ENCODE data around the gene CTSW. TPM values are rescaled to one million over a fixed set of nuclear protein-coding genes. Genes with fewer than 3 reads are reported as not detected.

Gene CTSW
- total RNA-seq, 1 donor from 2014 or later, result not detected

DNA sequence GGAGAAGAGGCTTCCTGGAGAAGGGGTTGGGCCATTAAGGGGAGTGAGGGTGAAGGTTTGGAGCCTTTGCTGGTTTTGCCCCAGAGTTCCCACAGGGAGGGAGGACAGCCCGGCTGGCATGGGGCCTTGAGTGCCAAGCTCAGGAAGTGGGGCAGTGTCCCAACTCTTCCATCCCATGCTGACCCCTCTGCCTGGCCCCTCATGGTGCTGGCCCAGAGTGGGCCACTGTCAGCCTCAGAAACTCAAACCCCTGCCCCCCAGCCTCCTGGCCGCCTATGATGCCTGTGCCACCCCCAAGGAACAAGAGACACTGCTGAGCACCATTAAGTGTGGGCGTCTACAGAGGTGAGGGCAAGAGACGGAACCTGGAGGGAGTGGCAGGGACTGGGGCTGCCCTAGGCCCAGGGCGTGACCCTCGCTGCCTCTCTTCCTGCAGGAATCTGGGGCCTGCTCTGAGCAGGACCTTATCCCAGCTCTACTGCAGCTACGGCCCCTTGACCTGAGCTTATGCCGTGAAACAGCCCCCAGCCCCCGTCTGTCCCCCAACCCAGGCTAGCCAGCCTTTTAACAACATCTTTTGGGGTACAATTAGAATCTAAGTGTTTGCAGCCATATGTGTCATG lies 14.0 kb upstream of the CTSW start:
- TF ChIP-seq, protein P1, sequence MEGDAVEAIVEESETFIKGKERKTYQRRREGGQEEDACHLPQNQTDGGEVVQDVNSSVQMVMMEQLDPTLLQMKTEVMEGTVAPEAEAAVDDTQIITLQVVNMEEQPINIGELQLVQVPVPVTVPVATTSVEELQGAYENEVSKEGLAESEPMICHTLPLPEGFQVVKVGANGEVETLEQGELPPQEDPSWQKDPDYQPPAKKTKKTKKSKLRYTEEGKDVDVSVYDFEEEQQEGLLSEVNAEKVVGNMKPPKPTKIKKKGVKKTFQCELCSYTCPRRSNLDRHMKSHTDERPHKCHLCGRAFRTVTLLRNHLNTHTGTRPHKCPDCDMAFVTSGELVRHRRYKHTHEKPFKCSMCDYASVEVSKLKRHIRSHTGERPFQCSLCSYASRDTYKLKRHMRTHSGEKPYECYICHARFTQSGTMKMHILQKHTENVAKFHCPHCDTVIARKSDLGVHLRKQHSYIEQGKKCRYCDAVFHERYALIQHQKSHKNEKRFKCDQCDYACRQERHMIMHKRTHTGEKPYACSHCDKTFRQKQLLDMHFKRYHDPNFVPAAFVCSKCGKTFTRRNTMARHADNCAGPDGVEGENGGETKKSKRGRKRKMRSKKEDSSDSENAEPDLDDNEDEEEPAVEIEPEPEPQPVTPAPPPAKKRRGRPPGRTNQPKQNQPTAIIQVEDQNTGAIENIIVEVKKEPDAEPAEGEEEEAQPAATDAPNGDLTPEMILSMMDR (IDR thresholded peaks at IDR 0.05; ENCODE audit: insufficient read depth, low read length, severe bottlenecking), result no peak
- peaks cover 40% of the 10 kb centered on the region for H3K36me3 ChIP-seq (ENCODE audit: control insufficient read depth, insufficient read depth, low read length)

DNA sequence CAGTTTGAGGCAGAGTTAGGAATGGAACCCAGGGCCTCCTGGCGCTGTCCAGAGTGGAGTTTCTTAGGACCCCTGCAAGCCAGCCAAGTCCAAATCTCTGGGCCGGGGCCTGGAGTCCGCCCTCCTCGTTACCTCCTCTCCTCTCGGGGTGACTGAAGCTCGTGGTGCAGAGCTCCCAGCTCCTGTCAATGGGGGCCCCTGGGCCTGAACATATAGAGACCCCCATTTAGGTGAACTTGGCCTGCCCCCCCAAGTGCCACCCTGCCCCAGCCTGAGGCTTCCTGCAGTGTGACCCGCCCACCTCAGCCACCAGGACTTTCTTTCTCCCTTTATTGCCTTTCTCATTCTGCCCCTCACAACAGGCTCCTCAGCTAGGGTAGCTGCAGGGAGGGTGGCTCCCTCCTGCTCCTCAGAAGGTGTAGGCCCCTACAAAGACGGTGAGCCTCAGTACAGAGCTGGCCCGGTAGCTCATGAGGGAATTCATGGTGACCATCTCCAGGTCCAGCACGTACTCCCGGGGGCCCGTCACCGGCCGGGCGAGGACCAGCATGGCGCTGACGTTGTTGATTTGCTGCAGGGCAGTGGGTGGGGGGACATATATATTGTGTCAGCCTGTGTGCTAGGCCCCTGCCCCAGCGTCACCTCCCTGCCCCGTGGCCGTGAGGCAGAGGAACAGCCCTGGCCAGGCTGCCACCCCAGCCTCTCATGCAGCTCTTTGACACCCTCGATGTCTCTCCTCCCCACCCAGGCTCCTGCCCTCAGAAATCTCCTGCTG lies 12.9 kb upstream of the CTSW start:
- TF ChIP-seq, protein P1 (IDR thresholded peaks at IDR 0.05; ENCODE audit: insufficient read depth, low read length, severe bottlenecking), result no peak
- FAIRE-seq (no peak), DNase-seq (ENCODE audit: low read depth) (no peak)
- H3K36me3 ChIP-seq (ENCODE audit: control insufficient read depth, insufficient read depth, low read length), result peaks cover 38% of the 10 kb centered on the region
- H3K27me3 ChIP-seq (ENCODE audit: control insufficient read depth, insufficient read depth, low read length), result no peaks in the 10 kb centered on the region
- H3K4me3 ChIP-seq (ENCODE audit: low read depth, low read length), result no peak overlapping the region

More for the DNA sequence above, 14.0 kb upstream of the CTSW start:
- Histone ChIP-seq H3K4me3 (ENCODE audit: low read depth, low read length) (no peak overlapping the region), H3K27me3 (ENCODE audit: control insufficient read depth, insufficient read depth, low read length) (no peaks in the 10 kb centered on the region)
- FAIRE-seq (no peak), DNase-seq (ENCODE audit: low read depth) (no peak)

DNA sequence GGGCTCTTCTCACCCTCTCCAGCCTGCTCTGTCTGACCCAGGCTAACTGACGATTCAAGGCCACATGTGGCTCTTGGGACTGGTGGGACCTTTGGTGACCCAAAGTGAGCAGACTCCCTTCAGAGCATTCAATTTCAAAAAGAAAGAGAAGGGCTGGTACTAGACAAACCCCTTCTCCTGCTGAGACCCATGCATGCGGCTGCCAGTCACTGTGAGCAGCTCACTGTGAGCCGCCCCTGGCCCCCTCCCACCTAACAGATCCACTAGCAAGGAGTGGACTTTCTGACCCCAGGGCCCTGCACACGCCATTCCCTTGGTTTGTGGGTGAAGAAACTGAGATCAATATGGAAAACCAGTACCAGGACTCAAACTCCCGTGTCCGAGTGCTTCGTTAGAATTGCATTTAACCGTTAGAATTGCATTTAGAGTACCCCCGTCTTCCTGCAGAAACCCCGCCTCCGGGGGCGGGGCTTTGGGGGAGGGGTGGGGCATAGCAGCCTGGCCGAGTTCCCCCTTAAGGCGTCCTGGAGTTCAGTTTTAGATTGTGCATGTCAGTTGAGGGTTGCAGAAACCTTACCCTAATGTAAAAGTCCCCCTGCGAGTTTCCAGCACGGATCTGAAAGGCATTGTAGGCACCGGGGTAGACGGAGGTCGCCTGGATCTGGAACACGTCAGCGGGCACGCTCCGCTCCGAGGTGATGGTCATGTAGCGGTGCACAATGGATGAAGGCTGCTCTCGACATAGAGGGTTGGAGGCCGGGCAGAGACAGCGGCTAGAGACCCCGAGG lies 12.2 kb upstream of the CTSW start:
- peaks cover 32% of the 10 kb centered on the region for H3K36me3 ChIP-seq (ENCODE audit: control insufficient read depth, insufficient read depth, low read length)
- DNase-seq (ENCODE audit: low read depth), result no peak
- H3K4me3 ChIP-seq (ENCODE audit: low read depth, low read length), result no peak overlapping the region
- H3K27me3 ChIP-seq (ENCODE audit: control insufficient read depth, insufficient read depth, low read length), result no peaks in the 10 kb centered on the region
- TF ChIP-seq, protein P1 (IDR thresholded peaks at IDR 0.05; ENCODE audit: insufficient read depth, low read length, severe bottlenecking), result no peak
- FAIRE-seq, result no peak

DNA sequence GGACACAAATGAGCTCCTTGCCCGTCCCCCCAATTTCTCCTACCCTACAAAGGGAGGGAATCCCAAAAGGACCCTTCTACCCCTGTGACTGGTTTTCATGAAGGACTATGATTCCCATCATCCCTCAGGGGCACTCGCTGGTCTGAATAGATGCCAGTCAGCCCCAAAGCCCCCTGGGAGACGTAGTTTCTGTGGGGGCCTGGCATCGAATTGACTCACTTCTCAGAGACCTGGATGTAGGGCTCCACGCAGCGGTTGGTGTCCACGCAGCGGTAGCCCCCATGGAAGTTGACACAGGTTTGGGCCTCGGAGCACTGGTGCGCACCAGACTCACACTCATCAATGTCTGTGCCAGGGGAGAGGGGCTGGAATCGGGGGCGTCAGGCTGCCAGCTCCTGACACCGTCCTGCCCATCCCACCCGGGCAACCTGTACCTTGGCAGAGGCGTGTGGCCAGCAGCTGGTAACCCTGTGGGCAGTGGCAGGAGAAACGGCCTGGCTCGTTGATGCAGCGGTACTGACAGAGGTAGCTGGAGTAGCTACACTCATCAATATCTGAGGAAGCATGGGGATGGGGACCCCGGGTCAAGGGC lies 11.5 kb upstream of the CTSW start:
- DNase-seq (ENCODE audit: low read depth), result no peak
- TF ChIP-seq, protein P1 (IDR thresholded peaks at IDR 0.05; ENCODE audit: insufficient read depth, low read length, severe bottlenecking), result no peak
- FAIRE-seq, result no peak
- Histone ChIP-seq H3K27me3 (ENCODE audit: control insufficient read depth, insufficient read depth, low read length) (no peaks in the 10 kb centered on the region), H3K4me3 (ENCODE audit: low read depth, low read length) (no peak overlapping the region), H3K36me3 (ENCODE audit: control insufficient read depth, insufficient read depth, low read length) (peaks cover 26% of the 10 kb centered on the region)

DNA sequence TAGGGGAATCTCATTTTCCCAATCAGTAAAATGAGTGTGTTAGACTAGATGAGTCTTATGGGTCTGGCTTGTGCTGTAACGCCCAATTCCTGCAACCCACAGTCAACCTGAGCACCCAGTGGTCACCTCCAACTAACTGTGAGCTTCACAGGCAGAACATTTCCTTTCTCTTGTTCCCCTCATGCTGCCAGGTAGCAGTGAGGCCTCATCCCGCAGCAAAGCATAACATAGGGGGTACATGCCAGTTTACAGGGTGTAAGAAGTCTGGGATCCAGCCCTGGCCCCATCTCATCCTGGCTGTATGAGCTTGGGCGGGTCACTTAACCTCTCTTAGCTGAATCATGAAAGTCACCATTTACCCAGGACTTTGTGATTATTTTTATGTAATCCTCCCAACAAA lies 10.7 kb upstream of the CTSW start:
- TF ChIP-seq, protein P1 (IDR thresholded peaks at IDR 0.05; ENCODE audit: insufficient read depth, low read length, severe bottlenecking), result no peak
- no peak for FAIRE-seq
- peaks cover 20% of the 10 kb centered on the region for H3K36me3 ChIP-seq (ENCODE audit: control insufficient read depth, insufficient read depth, low read length)
- DNase-seq (ENCODE audit: low read depth), result no peak
- no peaks in the 10 kb centered on the region for H3K27me3 ChIP-seq (ENCODE audit: control insufficient read depth, insufficient read depth, low read length)
- H3K4me3 ChIP-seq (ENCODE audit: low read depth, low read length), result no peak overlapping the region

Measured in bronchial epithelial cell (primary cell).